ENCODE measurements around the gene CELF4. TPM values are rescaled to one million over a fixed set of nuclear protein-coding genes. Genes with fewer than 3 reads are reported as not detected.

CELF4 gene
- total RNA-seq, 2 donors from 2014 or later: 1.4 TPM; not detected in 1

DNA sequence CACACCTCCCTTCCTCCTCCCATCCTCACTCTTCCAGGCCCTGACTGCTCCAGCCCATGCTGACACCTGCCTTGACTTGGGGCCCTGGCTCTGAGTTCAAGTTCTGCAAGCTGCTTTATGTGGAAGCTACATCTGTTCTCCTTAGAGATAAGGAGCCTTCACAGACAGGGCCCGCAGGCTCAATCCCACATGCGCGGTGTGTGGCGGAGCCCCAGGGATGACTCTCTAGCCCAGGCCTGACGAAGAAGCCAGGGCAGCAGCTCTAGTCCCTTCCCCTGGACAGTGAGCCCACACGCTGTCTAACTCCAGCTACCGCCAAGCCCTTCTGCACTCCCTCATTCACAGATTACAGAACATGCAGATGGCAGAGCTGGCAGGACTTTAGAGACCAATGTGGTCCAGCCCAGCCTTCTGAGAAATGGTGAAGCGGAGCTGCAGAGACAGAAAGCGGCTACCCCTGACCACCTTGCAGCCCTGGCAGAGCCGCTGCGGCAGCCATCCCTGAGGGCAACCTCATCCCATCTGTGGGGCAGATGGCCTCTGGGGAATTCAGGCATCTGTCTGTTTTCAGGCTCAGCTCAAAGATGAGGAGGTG lies 304.3 kb downstream of the CELF4 start:
- TF ChIP-seq, protein P1, sequence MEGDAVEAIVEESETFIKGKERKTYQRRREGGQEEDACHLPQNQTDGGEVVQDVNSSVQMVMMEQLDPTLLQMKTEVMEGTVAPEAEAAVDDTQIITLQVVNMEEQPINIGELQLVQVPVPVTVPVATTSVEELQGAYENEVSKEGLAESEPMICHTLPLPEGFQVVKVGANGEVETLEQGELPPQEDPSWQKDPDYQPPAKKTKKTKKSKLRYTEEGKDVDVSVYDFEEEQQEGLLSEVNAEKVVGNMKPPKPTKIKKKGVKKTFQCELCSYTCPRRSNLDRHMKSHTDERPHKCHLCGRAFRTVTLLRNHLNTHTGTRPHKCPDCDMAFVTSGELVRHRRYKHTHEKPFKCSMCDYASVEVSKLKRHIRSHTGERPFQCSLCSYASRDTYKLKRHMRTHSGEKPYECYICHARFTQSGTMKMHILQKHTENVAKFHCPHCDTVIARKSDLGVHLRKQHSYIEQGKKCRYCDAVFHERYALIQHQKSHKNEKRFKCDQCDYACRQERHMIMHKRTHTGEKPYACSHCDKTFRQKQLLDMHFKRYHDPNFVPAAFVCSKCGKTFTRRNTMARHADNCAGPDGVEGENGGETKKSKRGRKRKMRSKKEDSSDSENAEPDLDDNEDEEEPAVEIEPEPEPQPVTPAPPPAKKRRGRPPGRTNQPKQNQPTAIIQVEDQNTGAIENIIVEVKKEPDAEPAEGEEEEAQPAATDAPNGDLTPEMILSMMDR (IDR thresholded peaks at IDR 0.05): no peak
- no peak overlapping the region for H3K9ac ChIP-seq (ENCODE audit: low read depth in 2 of 2, low read length in 2 of 2)
- H3K9me3 ChIP-seq: no peaks in the 10 kb centered on the region
- no peaks in the 10 kb centered on the region for H3K27me3 ChIP-seq
- no peak for DNase-seq
- intact Hi-C loops (cut with DNase I): no loop called here
- no peaks in the 10 kb centered on the region for H3K4me1 ChIP-seq
- H3K27ac ChIP-seq: no peak overlapping the region
- no peaks in the 10 kb centered on the region for H3K36me3 ChIP-seq
- no peak overlapping the region for H3K4me3 ChIP-seq

DNA sequence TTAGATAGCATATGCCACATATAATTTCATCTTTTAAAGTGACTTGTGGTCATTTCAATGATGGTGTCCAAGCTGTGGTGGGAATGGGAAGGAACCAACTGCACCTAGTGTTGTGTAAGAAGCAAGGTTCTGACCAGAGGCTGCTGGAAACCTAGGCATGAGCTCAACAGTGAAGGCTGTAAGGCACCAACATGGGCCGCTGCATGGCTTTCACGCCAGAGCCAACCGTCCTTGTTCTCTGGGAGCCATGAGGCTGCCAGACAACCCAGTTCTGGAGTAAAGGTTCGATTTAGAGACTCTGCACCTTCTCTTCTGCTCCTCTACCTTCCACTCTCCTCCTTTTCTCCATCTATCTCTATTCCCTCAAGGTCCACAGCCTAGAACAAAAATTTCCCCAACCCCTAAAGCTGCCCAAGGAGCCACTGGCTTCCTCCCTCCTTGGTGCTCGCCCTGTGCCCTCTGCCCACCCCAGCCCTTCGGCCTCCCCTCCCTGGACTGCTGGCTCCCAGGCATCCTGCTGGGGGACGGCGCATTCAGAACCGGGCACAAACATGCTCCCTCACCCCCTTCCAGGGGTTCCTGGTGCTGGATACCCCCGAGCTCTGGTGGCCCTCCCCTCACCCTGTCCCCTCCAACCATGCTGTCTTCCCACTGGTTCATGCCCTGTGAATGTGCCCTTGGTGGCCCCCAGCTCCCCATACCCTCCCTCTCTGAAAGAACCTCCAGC lies 305.1 kb downstream of the CELF4 start:
- Histone ChIP-seq H3K27me3 (peaks cover 2% of the 10 kb centered on the region), H3K4me3 (no peak overlapping the region), H3K9ac (ENCODE audit: low read depth in 2 of 2, low read length in 2 of 2) (no peak overlapping the region), H3K4me1 (no peaks in the 10 kb centered on the region), H3K36me3 (no peaks in the 10 kb centered on the region), H3K9me3 (no peaks in the 10 kb centered on the region), H3K27ac (no peak overlapping the region)
- DNase-seq: no peak
- intact Hi-C loops (cut with DNase I): no loop called here
- TF ChIP-seq, protein P1 (IDR thresholded peaks at IDR 0.05): no peak

DNA sequence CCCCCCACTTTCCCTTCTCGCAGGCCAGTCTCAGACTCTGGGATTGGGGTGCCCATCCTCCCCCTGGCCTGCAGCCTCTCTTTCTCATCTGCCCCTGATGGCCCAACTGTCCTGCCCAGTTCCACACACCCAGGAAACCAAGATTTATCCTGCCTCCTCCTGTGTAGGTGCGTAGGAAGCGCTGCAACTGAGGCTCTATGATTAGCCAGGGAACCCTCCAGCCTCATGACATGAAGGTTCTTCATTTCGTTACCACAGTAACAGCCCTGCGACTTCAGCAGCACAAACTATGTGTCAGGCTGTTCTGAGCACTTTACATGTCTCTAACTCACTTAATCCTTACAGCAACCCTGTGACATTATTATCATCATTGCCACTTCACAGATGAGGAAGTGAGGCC lies 305.9 kb downstream of the CELF4 start:
- Histone ChIP-seq H3K4me3 (no peak overlapping the region), H3K9ac (ENCODE audit: low read depth in 2 of 2, low read length in 2 of 2) (no peak overlapping the region), H3K27ac (no peak overlapping the region), H3K27me3 (peaks cover 10% of the 10 kb centered on the region), H3K4me1 (no peaks in the 10 kb centered on the region), H3K36me3 (no peaks in the 10 kb centered on the region), H3K9me3 (no peaks in the 10 kb centered on the region)
- intact Hi-C loops (cut with DNase I): loop anchor here (5.0 kb wide), 1 partner anchor 237 kb away; no protein-coding TSS in a partner anchor
- DNase-seq: no peak
- TF ChIP-seq, protein P1 (IDR thresholded peaks at IDR 0.05): no peak

DNA sequence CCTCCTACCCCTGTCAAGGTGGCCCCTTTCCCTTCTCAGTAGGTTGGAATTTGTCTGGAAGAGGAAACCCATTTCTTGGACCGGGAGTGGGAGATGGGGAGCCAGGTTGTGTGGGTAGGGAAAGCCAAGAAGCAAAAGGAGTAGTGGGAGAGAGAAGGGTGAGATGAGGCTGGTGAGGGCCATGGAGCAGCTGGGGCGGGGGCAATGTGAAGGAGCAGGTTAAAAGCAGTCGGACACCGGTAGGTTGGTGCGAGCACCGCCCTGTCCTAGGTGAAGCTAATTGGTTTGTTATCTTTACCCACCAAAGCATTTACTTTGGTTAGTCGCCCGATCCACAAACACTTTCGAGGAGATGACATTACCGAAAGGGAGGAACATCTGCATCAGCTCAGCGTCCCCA lies 306.8 kb downstream of the CELF4 start:
- DNase-seq: no peak

DNA sequence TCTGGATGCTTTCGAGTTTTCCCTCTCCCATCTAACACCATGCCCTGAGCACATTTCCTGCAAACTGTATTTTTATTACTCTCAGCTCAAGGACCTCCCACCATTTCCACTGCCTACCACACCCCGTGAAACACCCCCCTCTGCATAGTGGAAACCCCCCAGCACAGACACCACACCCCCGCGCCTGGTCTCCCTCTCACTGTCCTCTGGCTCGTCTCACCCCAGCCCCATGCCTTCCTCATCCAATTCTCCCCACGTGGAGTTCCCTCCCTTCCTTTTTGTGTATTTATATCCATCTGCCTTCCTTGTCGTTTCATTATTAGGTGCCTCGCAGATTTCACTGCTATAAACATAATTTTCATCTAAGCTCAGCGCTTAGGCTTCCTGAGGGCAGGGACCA lies 307.5 kb downstream of the CELF4 start:
- TF ChIP-seq, protein P1 (IDR thresholded peaks at IDR 0.05): no peak
- Histone ChIP-seq H3K4me1 (peaks cover 3% of the 10 kb centered on the region), H3K9ac (ENCODE audit: low read depth in 2 of 2, low read length in 2 of 2) (no peak overlapping the region), H3K27me3 (peaks cover 24% of the 10 kb centered on the region), H3K27ac (no peak overlapping the region), H3K4me3 (no peak overlapping the region), H3K9me3 (no peaks in the 10 kb centered on the region), H3K36me3 (no peaks in the 10 kb centered on the region)
- intact Hi-C loops (cut with DNase I): loop anchor here (5.0 kb wide), 1 partner anchor 236 kb away; no protein-coding TSS in a partner anchor
- DNase-seq: no peak

More for the DNA sequence above, 306.8 kb downstream of the CELF4 start:
- no peak overlapping the region for H3K9ac ChIP-seq (ENCODE audit: low read depth in 2 of 2, low read length in 2 of 2)
- intact Hi-C loops (cut with DNase I): loop anchor here (5.0 kb wide), 1 partner anchor 237 kb away; no protein-coding TSS in a partner anchor
- TF ChIP-seq, protein P1 (IDR thresholded peaks at IDR 0.05): no peak
- H3K36me3 ChIP-seq: no peaks in the 10 kb centered on the region
- H3K9me3 ChIP-seq: no peaks in the 10 kb centered on the region
- peaks cover 17% of the 10 kb centered on the region for H3K27me3 ChIP-seq
- H3K4me3 ChIP-seq: no peak overlapping the region
- no peaks in the 10 kb centered on the region for H3K4me1 ChIP-seq
- H3K27ac ChIP-seq: no peak overlapping the region

Data from colonic mucosa (tissue), 4 donors.